Brain microvascular endothelial cell (primary cell): ENCODE data around the gene GABRB1.

Experiments used
- DNase-seq: peaks from one replicate; pipeline ENCODE4 v3.0.0-alpha.2; 2020
- H3K27ac ChIP-seq: fragments of 250-450 bp; sonication (Bioruptor Pico); 2 replicates; pipeline ENCODE4 v1.5.1; 2020; ENCODE audit warnings: mild to moderate bottlenecking, moderate library complexity
- H3K27me3 ChIP-seq: fragments of 250-450 bp; sonication (Bioruptor Pico); replicated peaks from 2 replicates; pipeline ENCODE4 v1.5.1; 2020; ENCODE audit warnings: mild to moderate bottlenecking
- H3K36me3 ChIP-seq: fragments of 250-450 bp; sonication (Bioruptor Pico); replicated peaks from 2 replicates; pipeline ENCODE4 v1.5.1; 2020; ENCODE audit warnings: mild to moderate bottlenecking
- H3K4me3 ChIP-seq: 2 replicates; pipeline ENCODE4 v1.5.1; 2011; ENCODE audit warnings: low read depth, mild to moderate bottlenecking, control low read depth, low read length, moderate library complexity
- in situ Hi-C: cut with HindIII; loops from 2 replicates; pipeline ENCODE4 v1.10.0; 2017; ENCODE audit warnings: low sequenced_read_pairs, low pct_ligation_motif_present
- TF ChIP-seq, protein P1 (sequence below): IDR thresholded peaks from 2 replicates; pipeline ENCODE4 v1.5.1; 2011; ENCODE audit warnings: low read depth, mild to moderate bottlenecking, moderate library complexity, low read length, control low read depth, inconsistent platforms; ENCODE audit errors: missing control alignments

The GABRB1 gene

DNA sequence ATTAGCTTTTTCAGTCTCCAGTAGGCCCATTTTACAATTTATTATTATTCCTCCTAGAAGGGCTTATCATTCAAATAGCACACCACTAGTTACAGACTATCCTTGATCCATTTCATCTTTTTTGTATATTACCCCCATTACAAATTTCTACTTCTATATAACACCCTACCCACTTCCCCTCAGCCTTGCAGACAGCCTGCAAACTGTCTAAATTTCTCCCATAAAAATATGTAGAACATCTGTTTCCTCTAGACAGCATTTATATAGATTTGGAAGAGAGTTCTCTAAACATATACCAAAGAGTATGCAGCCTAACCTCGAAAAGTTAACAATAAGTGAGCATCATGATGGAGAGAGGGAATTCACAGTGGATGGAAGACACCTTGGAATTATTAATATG, 401.4 kb downstream of the GABRB1 start:
- no peak for DNase-seq
- Histone ChIP-seq H3K27me3 (no peaks in the 10 kb centered on the region), H3K36me3 (no peaks in the 10 kb centered on the region), H3K4me3 (no peak overlapping the region), H3K27ac (no peak overlapping the region)
- TF ChIP-seq, protein P1, sequence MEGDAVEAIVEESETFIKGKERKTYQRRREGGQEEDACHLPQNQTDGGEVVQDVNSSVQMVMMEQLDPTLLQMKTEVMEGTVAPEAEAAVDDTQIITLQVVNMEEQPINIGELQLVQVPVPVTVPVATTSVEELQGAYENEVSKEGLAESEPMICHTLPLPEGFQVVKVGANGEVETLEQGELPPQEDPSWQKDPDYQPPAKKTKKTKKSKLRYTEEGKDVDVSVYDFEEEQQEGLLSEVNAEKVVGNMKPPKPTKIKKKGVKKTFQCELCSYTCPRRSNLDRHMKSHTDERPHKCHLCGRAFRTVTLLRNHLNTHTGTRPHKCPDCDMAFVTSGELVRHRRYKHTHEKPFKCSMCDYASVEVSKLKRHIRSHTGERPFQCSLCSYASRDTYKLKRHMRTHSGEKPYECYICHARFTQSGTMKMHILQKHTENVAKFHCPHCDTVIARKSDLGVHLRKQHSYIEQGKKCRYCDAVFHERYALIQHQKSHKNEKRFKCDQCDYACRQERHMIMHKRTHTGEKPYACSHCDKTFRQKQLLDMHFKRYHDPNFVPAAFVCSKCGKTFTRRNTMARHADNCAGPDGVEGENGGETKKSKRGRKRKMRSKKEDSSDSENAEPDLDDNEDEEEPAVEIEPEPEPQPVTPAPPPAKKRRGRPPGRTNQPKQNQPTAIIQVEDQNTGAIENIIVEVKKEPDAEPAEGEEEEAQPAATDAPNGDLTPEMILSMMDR, result no peak
- in situ Hi-C loops, result no loop called here

DNA sequence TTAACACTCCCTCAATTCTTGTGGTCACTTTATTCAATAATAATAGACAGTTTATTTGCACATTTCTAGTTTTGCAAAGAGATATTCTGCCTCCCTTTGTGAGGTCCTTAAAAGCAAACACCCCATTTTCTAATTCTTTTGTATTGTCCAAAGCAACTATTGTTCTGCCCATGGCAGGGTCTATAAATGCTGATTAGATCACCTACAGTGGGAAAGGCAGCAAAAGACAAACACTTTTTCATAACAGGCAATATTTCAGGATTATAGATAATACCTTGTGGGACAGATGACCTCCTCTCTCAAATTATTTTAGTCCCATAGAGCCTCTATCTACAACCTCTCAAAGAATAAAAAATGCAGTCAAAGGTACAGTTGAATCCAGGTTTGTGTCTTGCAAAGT, 403.6 kb downstream of the GABRB1 start:
- TF ChIP-seq, protein P1, result no peak
- in situ Hi-C loops, result no loop called here
- Histone ChIP-seq H3K27ac (no peak overlapping the region), H3K36me3 (no peaks in the 10 kb centered on the region), H3K4me3 (no peak overlapping the region), H3K27me3 (no peaks in the 10 kb centered on the region)
- no peak for DNase-seq

DNA sequence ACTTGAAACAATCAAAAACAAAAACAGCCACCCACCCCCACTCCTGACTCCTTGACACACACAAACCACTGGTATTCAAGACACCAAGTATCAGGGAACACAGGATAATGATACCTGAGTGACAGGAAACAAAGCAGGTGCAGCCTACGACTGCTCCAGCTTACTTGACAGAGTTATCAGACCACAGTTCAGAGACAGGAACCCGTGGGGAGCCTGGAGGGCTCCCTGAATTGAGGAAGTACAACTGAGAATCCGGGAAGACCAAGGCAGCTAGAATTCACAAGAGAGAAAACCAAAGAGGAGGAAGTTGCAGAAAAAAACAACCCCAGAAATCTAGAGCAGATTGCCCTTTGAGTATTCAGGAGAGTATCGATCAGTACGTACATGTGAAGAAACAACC, 411.6 kb downstream of the GABRB1 start:
- Histone ChIP-seq H3K27me3 (no peaks in the 10 kb centered on the region), H3K27ac (no peak overlapping the region), H3K36me3 (no peaks in the 10 kb centered on the region), H3K4me3 (no peak overlapping the region)
- TF ChIP-seq, protein P1, result no peak
- in situ Hi-C loops, result no loop called here
- DNase-seq, result no peak

DNA sequence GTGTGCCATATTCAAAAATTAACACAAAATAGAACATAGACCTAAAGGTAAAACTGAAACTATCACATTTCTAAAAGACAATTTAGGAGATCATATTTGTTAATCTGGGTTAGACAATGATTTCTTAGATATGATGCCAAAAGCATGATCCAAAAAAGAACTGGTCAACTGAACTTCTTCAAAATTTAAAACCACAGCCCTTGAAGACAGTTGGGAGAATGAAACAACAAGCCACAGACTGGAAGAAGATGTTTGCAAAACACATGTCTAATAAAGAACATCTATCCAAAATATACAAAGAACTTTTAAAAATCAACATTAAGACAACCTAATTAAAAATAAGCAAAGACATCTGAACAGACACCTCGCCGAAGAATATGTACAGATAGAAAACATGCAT, 412.7 kb downstream of the GABRB1 start:
- in situ Hi-C loops, result no loop called here
- no peak overlapping the region for H3K4me3 ChIP-seq
- no peaks in the 10 kb centered on the region for H3K36me3 ChIP-seq
- DNase-seq, result no peak
- H3K27me3 ChIP-seq, result no peaks in the 10 kb centered on the region
- no peak overlapping the region for H3K27ac ChIP-seq
- TF ChIP-seq, protein P1, result no peak

DNA sequence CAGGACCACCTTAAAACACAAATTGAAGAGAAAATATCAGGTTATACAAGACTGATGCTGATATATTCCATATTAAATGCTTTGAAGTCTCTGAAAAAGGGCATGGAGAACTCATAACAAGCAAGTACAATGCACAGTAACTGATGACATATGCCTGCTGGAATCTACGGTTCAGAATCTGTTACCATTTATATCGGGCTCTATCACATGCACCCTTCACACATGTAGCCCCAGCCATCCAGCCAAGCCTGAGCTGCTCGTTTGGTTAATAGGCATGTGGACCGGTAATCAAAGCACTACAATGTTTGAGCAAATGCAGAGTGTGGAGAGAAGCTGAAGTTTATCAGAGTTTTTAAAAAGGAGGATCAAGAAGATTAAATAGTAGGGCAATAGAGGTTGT, 420.3 kb downstream of the GABRB1 start:
- in situ Hi-C loops, result no loop called here
- peak; percentile 27 for DNase-seq
- Histone ChIP-seq H3K27me3 (no peaks in the 10 kb centered on the region), H3K27ac (no peak overlapping the region), H3K4me3 (no peak overlapping the region), H3K36me3 (peaks cover 14% of the 10 kb centered on the region)
- TF ChIP-seq, protein P1, result no peak

DNA sequence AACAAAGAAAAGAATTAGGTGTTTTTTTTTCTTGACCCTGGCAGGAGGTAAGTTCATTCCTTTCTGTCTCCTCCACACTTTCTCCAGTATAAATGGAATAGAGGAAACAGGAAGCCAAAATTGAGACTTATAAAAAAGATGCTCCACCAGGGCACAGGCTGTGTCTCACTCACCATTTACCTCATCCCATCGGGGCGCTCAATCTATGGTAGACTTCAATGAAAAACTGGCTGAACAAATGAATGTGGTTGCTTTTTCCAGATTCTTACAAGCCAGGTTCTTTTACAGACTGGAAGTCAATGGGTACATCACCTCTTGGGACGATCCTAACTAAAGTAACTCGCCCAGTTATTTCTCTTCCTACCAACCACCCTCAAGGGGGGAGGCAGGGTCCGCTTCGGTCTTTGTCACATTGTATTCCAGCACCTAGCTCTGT, 431.4 kb downstream of the GABRB1 start:
- no peak for DNase-seq
- in situ Hi-C loops, result no loop called here

More for the DNA sequence above, 431.4 kb downstream of the GABRB1 start:
- TF ChIP-seq, protein P1, result no peak
- H3K27me3 ChIP-seq, result no peaks in the 10 kb centered on the region
- peak overlapping the region; percentile 83 for H3K4me3 ChIP-seq
- peak overlapping the region; percentile 81 for H3K27ac ChIP-seq
- H3K36me3 ChIP-seq, result no peaks in the 10 kb centered on the region
